ENCODE measurements around the gene NT5C3B.
"Not testable (repeated sequence)": the region's sequence is repeated elsewhere in the genome, so short reads cannot be mapped to it uniquely, and the experiment has no call there.

Gene NT5C3B

GRCh38 chr17:41835800-41836549 is at the start of gene NT5C3B:
TSS of gene NT5C3B (minus strand) at chr17:41836232. CDS start at chr17:41836193, 39 bp downstream.
- DNase-seq (ENCODE audit: low spot score), result peak; percentile 96

DNA sequence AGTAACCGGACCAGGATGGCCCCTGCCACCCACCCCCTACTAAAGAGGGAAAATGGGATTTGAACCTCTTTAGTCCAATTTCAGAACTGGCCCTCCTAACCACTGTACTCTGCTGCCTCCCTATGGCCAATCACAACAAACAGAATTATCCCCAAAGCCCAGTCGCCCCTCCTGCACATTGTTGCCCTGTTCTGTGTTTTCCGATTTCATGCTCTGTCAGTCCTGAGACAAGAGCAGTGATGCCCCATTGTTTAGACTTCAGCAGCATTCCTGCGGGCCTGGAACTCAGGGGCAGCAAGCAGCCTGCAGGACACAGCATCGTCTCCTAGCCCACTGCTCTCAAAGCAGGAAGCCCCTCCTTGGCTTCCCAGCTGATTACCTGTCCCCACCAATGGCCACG is 49.7 kb upstream of the NT5C3B start:
- DNase-seq (ENCODE audit: low spot score), result peak; percentile 39

DNA sequence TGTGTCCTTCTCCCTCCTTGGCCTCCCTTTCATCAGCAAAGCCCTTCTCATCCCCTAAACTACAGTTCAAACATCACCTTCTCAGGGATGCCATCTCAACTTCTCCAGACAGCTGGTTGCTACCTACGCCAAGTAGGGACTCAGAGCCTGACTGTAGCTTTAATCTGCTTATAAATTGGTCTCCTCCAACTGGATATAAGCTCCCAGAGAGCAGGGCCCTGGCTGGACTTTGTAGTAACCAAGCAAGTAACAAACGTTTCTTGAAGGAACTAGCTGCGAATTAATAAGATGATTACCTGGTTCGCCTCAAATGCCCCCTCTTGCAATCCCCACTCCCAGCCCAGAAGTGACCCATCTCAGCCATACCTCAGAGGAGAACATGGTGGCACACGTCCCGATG is 46.7 kb upstream of the NT5C3B start:
- DNase-seq (ENCODE audit: low spot score), result no peak

DNA sequence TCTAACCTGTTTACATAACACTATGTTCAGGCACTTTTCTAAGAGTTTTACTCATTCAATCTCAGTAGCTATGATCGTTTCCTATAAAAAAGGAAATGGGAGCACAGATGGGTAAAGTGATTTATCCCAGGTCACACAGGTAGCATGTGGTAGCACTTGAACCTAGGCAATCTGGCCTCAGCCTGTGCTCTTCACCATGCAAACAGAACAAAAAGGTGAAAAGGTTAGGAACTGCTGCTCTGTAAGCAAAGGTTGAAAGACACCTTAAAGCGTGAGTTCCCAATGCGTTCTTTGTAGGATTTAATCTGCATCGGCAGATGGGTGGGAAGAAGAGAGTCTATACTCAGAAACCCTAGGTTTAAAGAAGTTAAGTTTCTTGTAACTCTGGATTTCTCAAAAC is 44.1 kb upstream of the NT5C3B start:
- DNase-seq (ENCODE audit: low spot score), result no peak

GRCh38 chr17:41874293-41874670 is 38.2 kb upstream of the NT5C3B start:
- DNase-seq (ENCODE audit: low spot score), result not testable (repeated sequence)

DNA sequence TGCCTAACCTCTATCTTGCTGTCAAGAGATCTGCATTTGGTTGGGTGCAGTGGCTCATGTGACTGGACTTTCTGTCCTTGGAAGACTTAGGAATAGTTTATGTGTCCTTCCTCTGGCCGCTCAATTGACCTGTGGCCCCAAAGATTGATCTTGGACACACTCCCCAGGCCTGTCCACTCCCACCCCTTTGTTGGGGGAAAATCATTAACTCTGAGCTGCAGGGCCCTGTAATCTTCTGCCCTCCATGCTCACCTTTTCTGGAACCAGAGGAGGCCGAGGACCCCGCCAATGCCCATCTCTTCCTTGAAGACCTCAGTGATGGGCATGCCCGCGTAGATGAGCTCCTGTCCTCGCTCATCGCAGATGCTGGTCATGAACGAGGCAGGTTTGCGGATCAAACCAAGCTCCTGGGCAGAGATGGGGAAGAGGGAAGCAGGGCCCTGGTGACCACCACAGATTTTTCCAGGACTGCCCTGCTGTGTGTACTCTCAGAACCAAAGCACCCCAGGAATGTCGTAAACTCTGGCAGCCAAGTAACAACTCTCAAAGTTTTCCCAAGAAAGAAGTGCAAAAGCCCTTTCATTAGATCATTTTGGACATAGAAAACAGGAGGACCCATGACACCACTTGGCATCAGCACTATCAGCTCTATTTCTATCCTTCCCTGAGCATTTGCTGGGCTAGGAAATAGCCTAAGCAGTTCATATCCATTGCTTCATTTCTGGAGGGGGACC is 37.7 kb upstream of the NT5C3B start:
- no peak for DNase-seq (ENCODE audit: low spot score)

DNA sequence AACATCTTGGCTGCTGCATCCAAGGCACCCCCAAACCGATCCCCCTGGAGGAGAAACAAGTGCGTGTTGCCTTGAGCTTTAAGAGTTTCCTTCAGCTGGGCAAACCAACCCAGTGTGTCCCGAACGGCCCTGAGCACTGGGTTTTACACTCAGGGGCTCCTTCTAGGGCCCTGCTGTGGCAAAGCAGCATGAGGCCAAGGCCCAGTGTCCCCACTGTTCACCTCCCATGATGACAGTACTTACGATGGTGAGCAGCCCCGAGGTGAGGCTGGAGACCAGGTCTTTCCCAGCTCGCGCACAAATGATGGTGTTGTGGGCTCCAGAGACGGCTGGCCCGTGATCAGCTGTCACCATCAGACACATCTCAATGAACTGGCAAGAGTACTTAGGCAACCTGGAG is 35.8 kb upstream of the NT5C3B start:
- no peak for DNase-seq (ENCODE audit: low spot score)

DNA sequence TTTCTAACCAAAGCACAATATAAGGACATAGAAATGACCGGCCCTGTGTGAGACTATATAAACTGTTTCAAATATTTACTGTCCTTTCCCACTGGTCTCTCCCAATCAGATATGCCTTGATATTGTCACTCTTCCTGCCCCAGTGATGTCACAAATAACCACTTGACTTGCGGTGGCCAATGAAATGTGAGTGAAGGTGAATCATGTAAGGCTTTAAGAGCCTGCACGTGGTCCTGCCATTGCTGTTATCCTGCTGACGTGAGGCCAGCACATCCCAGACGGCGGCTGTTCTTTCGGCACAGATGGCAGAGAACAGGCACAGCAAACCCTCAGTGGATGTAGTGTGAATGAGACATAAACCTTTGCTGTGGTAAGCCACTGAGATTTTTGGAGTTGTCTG is 34.6 kb upstream of the NT5C3B start:
- DNase-seq (ENCODE audit: low spot score), result no peak

DNA sequence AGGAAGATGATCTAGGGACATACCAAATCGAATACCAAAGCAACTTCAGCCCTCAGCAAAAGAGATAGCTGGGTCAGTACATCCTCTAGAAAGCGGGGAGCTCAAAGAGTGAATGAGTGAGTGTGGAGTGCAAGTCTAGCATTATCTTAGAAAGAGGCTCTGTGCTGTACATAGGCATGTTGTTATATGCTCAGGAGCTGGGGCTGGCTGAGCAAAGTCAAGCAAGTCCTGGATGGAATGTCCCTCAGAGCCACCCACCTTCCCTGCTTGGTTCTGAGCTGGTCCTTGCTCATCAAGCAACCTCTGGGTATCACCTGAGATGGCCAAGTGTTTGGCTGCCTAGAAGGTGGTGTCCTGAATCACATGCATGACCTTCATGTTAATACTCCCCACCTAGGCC is 34.1 kb upstream of the NT5C3B start:
- no peak for DNase-seq (ENCODE audit: low spot score)

GRCh38 chr17:41869426-41869825 is 33.4 kb upstream of the NT5C3B start:
- DNase-seq (ENCODE audit: low spot score), result no peak

DNA sequence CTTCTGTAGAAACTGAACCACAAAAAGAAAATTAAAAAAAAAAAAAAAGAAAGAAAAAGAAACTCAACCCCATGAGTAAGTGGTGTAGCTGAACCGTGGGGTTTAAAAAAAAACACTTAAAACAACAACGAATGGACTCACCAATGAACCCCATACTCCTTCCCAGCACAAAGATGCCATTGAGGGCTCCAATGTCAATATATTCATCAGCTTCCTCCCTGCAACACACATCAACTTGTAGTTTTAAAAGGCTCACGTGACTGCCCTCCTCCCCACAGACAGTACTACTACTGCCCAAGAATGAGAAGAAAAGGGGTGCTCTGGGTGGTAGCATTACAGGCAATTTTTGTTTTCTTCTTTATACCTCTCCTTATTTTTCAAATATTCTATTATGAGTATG is 32.5 kb upstream of the NT5C3B start:
- no peak for DNase-seq (ENCODE audit: low spot score)

- no peak for DNase-seq (ENCODE audit: low spot score)
Measured at GRCh38 chr17:41865596-41865893, 29.5 kb upstream of the NT5C3B start.

DNA sequence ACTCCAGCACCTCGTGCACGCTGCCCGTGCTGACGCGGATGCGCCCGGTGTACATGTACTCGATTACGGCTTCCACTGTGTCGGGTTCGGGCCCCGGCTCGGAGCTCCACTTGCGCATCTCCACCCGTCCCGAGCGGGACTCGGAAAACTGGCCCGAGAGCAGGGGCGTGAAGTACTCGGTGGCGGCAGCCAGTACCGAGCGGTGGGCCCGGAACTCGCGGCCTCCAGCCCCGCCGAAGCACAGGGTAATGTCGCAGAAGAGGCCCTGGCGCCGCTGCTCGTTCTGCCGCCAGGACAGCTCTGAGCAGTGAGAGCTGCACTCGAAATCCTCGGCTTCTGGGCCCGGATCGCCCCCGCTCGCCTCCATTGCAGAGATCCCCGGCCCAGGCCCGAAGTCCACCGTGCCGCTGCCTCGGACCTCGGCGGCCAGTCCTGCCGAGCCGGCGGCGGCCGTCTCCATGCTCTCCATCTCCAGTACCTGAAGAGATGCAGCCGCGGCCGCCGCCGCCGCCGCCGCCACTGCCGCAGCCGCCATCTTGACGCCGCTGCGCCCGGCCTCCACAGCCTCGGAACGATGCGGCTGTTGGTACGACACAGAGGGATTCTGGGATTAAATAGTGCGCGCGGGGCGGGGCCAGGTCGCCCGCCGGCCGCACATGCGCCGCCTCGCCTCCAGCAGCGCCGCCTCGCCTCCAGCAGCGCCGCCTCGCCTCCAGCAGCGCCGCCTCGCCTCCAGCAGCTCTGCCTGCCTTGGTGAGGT is 29.0 kb upstream of the NT5C3B start, which contains the start of gene KLHL11:
KLHL11 (minus strand) TSS at position 588 of the 760 bp plus-strand sequence; CDS start at position 535, 53 bp downstream.
- DNase-seq (ENCODE audit: low spot score), result peak; percentile 97

DNA sequence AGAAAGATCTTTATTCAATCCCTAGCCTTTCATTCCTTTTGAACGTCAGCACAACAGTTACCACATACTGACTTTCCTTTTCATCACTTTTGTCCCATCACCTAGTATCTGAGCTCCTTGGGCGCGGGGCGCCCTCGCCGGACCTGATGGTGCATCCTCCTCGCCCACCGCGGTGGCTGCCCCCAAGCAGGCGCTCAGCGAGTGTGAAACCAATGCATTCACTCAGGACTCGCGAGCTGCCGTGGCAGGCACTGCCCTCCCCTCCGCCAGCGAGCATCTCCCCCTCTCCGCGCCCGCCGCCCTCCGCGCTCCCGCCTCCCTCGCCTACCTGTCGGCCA is 28.4 kb upstream of the NT5C3B start:
- DNase-seq (ENCODE audit: low spot score), result peak; percentile 76

- no peak for DNase-seq (ENCODE audit: low spot score)
Measured at GRCh38 chr17:41863074-41863848, 27.2 kb upstream of the NT5C3B start.

DNA sequence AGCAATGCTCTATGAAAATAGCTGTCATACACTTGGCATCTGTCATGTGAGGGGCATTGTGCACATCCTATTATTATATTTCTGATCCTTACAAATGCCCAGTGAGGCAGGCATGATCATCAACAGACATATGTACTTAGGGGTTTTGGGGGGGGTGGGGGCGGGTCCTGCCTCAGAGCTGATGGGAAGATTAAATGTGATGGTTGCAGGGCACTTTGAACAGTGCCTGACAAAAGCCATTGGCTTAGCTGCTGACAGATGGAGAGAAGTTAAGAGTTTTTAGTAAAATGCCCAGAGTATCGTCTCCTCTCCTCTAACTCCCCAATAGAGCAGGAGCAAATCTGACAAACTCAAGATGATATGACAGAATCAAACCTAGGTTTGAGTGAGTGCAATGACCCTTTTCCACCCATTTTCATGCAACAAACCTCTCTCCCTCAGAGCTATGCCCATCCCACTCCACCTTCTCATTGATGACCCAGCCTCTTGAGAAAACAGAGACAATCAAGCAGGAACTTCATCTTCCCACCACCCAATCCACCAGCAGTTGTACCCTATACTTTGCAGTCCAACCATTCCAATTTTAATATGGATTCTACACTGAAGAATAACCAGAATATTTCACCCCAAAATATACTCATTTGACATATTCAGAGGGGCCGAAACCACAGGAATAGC is 24.4 kb upstream of the NT5C3B start:
- DNase-seq (ENCODE audit: low spot score), result no peak

GRCh38 chr17:41851382-41851781 is 15.3 kb upstream of the NT5C3B start:
- not testable (repeated sequence) for DNase-seq (ENCODE audit: low spot score)

GRCh38 chr17:41849251-41849990 is 13.4 kb upstream of the NT5C3B start:
- DNase-seq (ENCODE audit: low spot score), result no peak

- no peak for DNase-seq (ENCODE audit: low spot score)
Measured at GRCh38 chr17:41848788-41849187, 12.8 kb upstream of the NT5C3B start.

DNA sequence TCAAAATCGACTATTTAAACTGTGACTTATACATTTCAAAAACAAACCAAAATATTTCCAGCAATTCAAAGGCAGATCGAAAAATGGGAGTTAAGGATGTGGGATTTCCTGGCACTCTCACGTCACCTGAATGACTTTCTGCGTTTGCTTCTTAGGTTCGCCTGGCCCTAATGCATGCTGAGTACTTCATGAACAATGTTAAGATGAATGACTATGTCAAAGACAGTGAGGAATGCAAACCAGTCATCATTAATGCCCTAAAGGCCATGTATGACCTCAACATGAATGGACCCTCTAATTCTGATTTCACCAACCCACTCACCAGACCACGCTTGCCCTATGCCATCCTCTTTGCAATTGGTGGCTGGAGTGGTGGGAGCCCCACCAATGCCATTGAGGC is 8.9 kb upstream of the NT5C3B start:
- no peak for DNase-seq (ENCODE audit: low spot score)

- not testable (repeated sequence) for DNase-seq (ENCODE audit: low spot score)
Measured at GRCh38 chr17:41840781-41841180, 4.7 kb upstream of the NT5C3B start.
